Tibial artery (tissue), 4 donors: ENCODE data around the gene PRXL2A.
"Not testable (repeated sequence)": the region's sequence is repeated elsewhere in the genome, so short reads cannot be mapped to it uniquely, and the experiment has no call there.

ENCODE experiments used
- DNase-seq, 2 donors: peaks; one replicate each; pipeline ENCODE4 v3.0.0-alpha.2; 2019
- H3K27ac ChIP-seq, 2 donors: fragments of 200-600 bp; sonication (generic) in 1 of 2; 1 replicate in 1 of 2; 2 replicates in 1 of 2; pipeline ENCODE4 v1.5.1; 2018 to 2019; ENCODE audit warnings: mild to moderate bottlenecking in 1 of 2
- H3K27me3 ChIP-seq, 2 donors: fragments of 200-600 bp; sonication (generic) in 1 of 2; one replicate each; pipeline versions ENCODE4 v1.5.1 to v1.6.0; 2016 to 2019
- H3K36me3 ChIP-seq, 3 donors: fragments of 200-600 bp; sonication (generic) in 2 of 3; one replicate each; pipeline ENCODE4 v1.5.1; 2016 to 2019; ENCODE audit warnings: mild to moderate bottlenecking in 2 of 3
- H3K4me1 ChIP-seq, 4 donors: fragments of 200-600 bp; sonication (generic) in 2 of 4; 1 replicate in 3 of 4; 2 replicates in 1 of 4; pipeline ENCODE4 v1.5.1; 2016 to 2019
- H3K4me3 ChIP-seq, 2 donors: fragments of 200-600 bp; sonication (generic) in 1 of 2; 1 replicate in 1 of 2; 2 replicates in 1 of 2; pipeline ENCODE4 v1.5.1; 2018 to 2019; ENCODE audit warnings: mild to moderate bottlenecking in 2 of 2
- H3K9me3 ChIP-seq, 3 donors: fragments of 200-600 bp; sonication (generic) in 1 of 3; one replicate each; pipeline ENCODE4 v1.5.1; 2016 to 2019
- CTCF ChIP-seq, 2 experiments: fragments of 200-600 bp in 1 of 2; fragments of 450-650 bp in 1 of 2; IDR thresholded peaks; one replicate each; pipeline ENCODE4 v1.5.1; 2017 to 2019; ENCODE audit warnings: antibody characterized with exemption in 2 of 2, mild to moderate bottlenecking in 1 of 2, moderate library complexity in 1 of 2
- intact Hi-C: fragments of 100-400 bp; cut with DNase I; formaldehyde crosslinking; loops from one replicate; pipeline ENCODE4 v1.15.0; 2023; ENCODE audit warnings: low total_unique reads

Gene PRXL2A

GRCh38 chr10:80472234-80473095 lies 64.1 kb downstream of the PRXL2A start:
- DNase-seq, result peak in 1 of 2 donors; percentile 7
- no peak overlapping the region for H3K27ac ChIP-seq
- intact Hi-C loops, result no loop called here
- TF ChIP-seq CTCF (IDR thresholded peaks at IDR 0.05), result no peak
- peaks cover 0 to under 1% (median 0%) of the 10 kb centered on the region in 3 donors for H3K9me3 ChIP-seq
- H3K4me1 ChIP-seq, result peaks cover 0 to 34% (median 12%) of the 10 kb centered on the region in 4 donors
- H3K4me3 ChIP-seq, result no peak overlapping the region
- H3K36me3 ChIP-seq, result peaks cover 0 to 23% (median 16%) of the 10 kb centered on the region in 3 donors
- H3K27me3 ChIP-seq, result no peaks in the 10 kb centered on the region

GRCh38 chr10:80473096-80473657 lies 64.8 kb downstream of the PRXL2A start:
- no peak for TF ChIP-seq CTCF (IDR thresholded peaks at IDR 0.05)
- Histone ChIP-seq H3K27me3 (no peaks in the 10 kb centered on the region), H3K27ac (no peak overlapping the region), H3K9me3 (peaks cover 0 to 8% (median 5%) of the 10 kb centered on the region in 3 donors), H3K36me3 (peaks cover 7 to 23% (median 16%) of the 10 kb centered on the region in 3 donors), H3K4me3 (no peak overlapping the region), H3K4me1 (peaks cover 0 to 27% (median 9%) of the 10 kb centered on the region in 4 donors)
- intact Hi-C loops, result no loop called here
- peak in 1 of 2 donors; percentile 48 for DNase-seq

DNA sequence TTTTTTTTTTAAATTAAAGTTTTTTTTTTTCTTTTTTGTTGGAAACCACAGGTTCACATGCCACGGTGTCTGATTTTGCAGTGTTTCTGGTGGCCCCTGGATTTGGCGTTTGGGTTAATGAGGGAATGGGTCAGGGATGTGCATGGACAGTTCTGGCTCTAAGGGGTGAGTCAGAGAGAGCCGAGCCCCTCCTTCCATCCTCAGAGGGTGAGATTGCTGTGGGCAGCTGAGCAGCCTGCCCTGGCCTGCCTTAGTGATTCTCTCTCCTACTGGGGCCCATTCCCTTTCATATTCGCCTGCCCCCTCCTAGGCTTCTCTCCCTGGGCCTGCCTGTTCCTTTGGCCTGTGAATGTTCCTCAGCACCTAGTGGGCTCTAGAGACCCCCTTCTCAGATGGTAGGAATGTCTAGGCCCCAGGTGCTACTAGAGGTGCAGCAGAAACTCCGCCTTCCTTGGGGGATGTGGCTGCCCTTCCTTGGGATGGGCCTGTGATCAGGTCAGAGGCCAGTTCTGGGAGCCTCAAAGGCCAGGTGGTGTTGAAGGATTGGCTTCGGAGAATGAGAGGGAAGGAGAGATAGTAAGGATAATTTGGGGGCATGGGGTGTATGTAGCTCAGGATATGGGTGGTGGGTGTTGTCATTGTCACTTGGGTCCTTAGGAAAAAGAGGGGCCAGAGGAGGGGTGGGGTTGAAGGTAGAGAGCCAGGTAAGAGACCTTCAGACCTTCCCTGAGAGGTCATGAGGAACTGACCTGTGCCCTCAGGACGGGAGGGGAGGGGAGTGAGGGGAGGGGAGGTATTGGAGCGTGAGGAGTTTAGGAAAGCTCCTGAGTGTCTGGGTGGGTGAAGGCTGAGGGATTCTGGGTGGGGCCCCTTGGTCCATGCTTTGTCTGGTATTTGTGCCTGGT lies 65.6 kb downstream of the PRXL2A start:
- H3K27me3 ChIP-seq, result no peaks in the 10 kb centered on the region
- H3K27ac ChIP-seq, result no peak overlapping the region
- peaks cover 0 to 13% (median 9%) of the 10 kb centered on the region in 3 donors for H3K9me3 ChIP-seq
- H3K4me1 ChIP-seq, result peaks cover 0 to 22% (median 9%) of the 10 kb centered on the region in 4 donors
- no peak overlapping the region for H3K4me3 ChIP-seq
- intact Hi-C loops, result no loop called here
- no peak for TF ChIP-seq CTCF (IDR thresholded peaks at IDR 0.05)
- DNase-seq, result peak in 1 of 2 donors; percentile 32
- peaks cover 9 to 24% (median 16%) of the 10 kb centered on the region in 3 donors for H3K36me3 ChIP-seq

- H3K27me3 ChIP-seq, result no peaks in the 10 kb centered on the region
- H3K4me3 ChIP-seq, result no peak overlapping the region
- H3K36me3 ChIP-seq, result peaks cover 9 to 18% (median 16%) of the 10 kb centered on the region in 3 donors
- peaks cover 0 to 18% (median 8%) of the 10 kb centered on the region in 4 donors for H3K4me1 ChIP-seq
- intact Hi-C loops, result no loop called here
- DNase-seq, result peak in 1 of 2 donors; percentile 16
- H3K9me3 ChIP-seq, result peaks cover 0 to 13% (median 9%) of the 10 kb centered on the region in 3 donors
- TF ChIP-seq CTCF (IDR thresholded peaks at IDR 0.05), result no peak
- no peak overlapping the region for H3K27ac ChIP-seq
Measured at GRCh38 chr10:80474597-80474910, 66.2 kb downstream of the PRXL2A start.

- Histone ChIP-seq H3K27me3 (no peaks in the 10 kb centered on the region), H3K36me3 (peaks cover 9 to 15% (median 13%) of the 10 kb centered on the region in 3 donors), H3K9me3 (peaks cover 0 to 13% (median 9%) of the 10 kb centered on the region in 3 donors), H3K4me3 (no peak overlapping the region), H3K4me1 (peaks cover 0 to 18% (median 7%) of the 10 kb centered on the region in 4 donors), H3K27ac (no peak overlapping the region)
- no peak for TF ChIP-seq CTCF (IDR thresholded peaks at IDR 0.05)
- peak in 1 of 2 donors; percentile 33 for DNase-seq
- intact Hi-C loops, result no loop called here
Measured at GRCh38 chr10:80474941-80475340, 66.6 kb downstream of the PRXL2A start.

DNA sequence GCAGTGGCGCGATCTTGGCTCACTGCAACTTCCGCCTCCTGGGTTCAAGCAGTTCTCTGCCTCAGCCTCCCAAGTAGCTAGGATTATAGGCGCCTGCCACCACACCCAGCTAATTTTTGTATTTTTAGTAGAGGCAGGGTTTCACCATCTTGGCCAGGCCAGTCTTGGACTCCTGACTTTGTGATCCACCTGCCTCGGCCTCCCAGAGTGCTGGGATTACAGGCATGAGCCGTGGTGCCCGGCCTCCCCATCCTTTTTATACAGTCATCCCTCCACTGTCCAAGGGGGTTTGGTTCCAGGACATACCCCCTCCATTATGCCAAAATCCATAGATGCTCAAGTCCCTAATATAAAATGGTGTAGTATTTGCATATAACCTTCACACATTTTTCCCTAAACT lies 67.3 kb downstream of the PRXL2A start:
- H3K9me3 ChIP-seq, result peaks cover 0 to 13% (median 9%) of the 10 kb centered on the region in 3 donors
- H3K27me3 ChIP-seq, intact Hi-C loops, H3K27ac ChIP-seq, H3K4me3 ChIP-seq: not testable (repeated sequence)
- H3K4me1 ChIP-seq, result peaks cover 0 to 18% (median 7%) of the 10 kb centered on the region in 4 donors
- H3K36me3 ChIP-seq, result peaks cover 6 to 13% (median 9%) of the 10 kb centered on the region in 3 donors
- DNase-seq, result peak in 1 of 2 donors; percentile 6
